CD4-positive, CD25-positive, alpha-beta regulatory T cell (primary cell): ENCODE data around the gene NME8. TPM values are rescaled to one million over a fixed set of nuclear protein-coding genes. Genes with fewer than 3 reads are reported as not detected.

ENCODE experiments used
- ATAC-seq, 2 donors: fragments of 150-1000 bp; cut with Tn5 transposase; one replicate each; pipeline ENCODE4 v1.10.0; 2021; ENCODE audit warnings: low read depth in 2 of 2, moderate number of reproducible peaks in 2 of 2, moderate library complexity in 1 of 2
- DNase-seq, 3 donors: peaks; one replicate each; pipeline versions ENCODE4 v3.0.0 to v3.0.0-alpha.2; 2012 to 2022; ENCODE audit warnings: mixed read lengths in 1 of 3
- H3K27ac ChIP-seq: one replicate; pipeline ENCODE4 v1.7.0; 2013; ENCODE audit warnings: mild to moderate bottlenecking, low read length; ENCODE audit not compliant: insufficient read depth, poor library complexity, severe bottlenecking
- H3K27me3 ChIP-seq: one replicate; pipeline ENCODE4 v1.7.0; 2013; ENCODE audit warnings: low read length; ENCODE audit not compliant: control insufficient read depth, insufficient read depth
- H3K36me3 ChIP-seq: one replicate; pipeline ENCODE4 v1.7.0; 2013; ENCODE audit warnings: mild to moderate bottlenecking, low read length, moderate library complexity; ENCODE audit not compliant: control insufficient read depth, insufficient read depth
- H3K4me1 ChIP-seq: 2 replicates; pipeline ENCODE4 v1.7.0; 2013; ENCODE audit warnings: mild to moderate bottlenecking, low read length; ENCODE audit not compliant: insufficient read depth, control insufficient read depth, poor library complexity, severe bottlenecking
- H3K4me3 ChIP-seq: one replicate; pipeline ENCODE4 v1.7.0; 2013; ENCODE audit warnings: low read depth, mild to moderate bottlenecking, low read length, moderate library complexity
- H3K9me3 ChIP-seq, 2 experiments: 1 replicate in 1 of 2; 2 replicates in 1 of 2; pipeline ENCODE4 v1.7.0; 2013; ENCODE audit warnings: low read length in 2 of 2, mild to moderate bottlenecking in 1 of 2, moderate library complexity in 1 of 2; ENCODE audit not compliant: control insufficient read depth in 2 of 2
- H3K27ac Mint-ChIP-seq, 3 donors: one replicate each; pipeline ENCODE4 v1.8.0; 2020 to 2022; ENCODE audit warnings: mild to moderate bottlenecking in 3 of 3, mixed read lengths in 3 of 3, moderate library complexity in 2 of 3
- H3K27me3 Mint-ChIP-seq: one replicate; pipeline ENCODE4 v1.8.0; 2022; ENCODE audit warnings: mild to moderate bottlenecking, mixed read lengths
- H3K36me3 Mint-ChIP-seq: one replicate; pipeline ENCODE4 v1.8.0; 2020; ENCODE audit warnings: mixed read lengths
- H3K4me1 Mint-ChIP-seq, 4 donors: one replicate each; pipeline ENCODE4 v1.8.0; 2020 to 2022; ENCODE audit warnings: mixed read lengths in 4 of 4, mild to moderate bottlenecking in 1 of 4
- H3K4me3 Mint-ChIP-seq, 4 donors: one replicate each; pipeline ENCODE4 v1.8.0; 2020 to 2022; ENCODE audit warnings: mild to moderate bottlenecking in 4 of 4, mixed read lengths in 4 of 4, moderate library complexity in 3 of 4
- H3K9me3 Mint-ChIP-seq, 7 donors: one replicate each; pipeline ENCODE4 v1.8.0; 2020 to 2022; ENCODE audit warnings: mixed read lengths in 7 of 7, mild to moderate bottlenecking in 3 of 7, moderate library complexity in 2 of 7
- polyA plus RNA-seq, 4 donors: library from polyadenylated mRNA; unstranded; fragments of 300-500 nt; fragmentation: Illumina TruSeq; gene quantifications; one replicate each; pipeline ENCODE4 v1.2.3, GENCODE V29; 2021
- total RNA-seq: library from RNA; stranded (reverse); gene quantifications from one replicate; pipeline ENCODE4 v1.2.3, GENCODE V29; 2022

Gene NME8
- total and polyA plus RNA-seq, 5 donors from 2014 or later, result not detected

GRCh38 chr7:37901236-37901827, 52.9 kb downstream of the NME8 start:
- H3K27ac Mint-ChIP-seq, result no peak overlapping the region
- H3K36me3 Mint-ChIP-seq, result no peaks in the 10 kb centered on the region
- H3K9me3 Mint-ChIP-seq, result peaks cover 0 to 4% (median 0%) of the 10 kb centered on the region in 7 donors
- Histone ChIP-seq H3K4me1 (no peaks in the 10 kb centered on the region), H3K4me3 (no peak overlapping the region), H3K27me3 (no peaks in the 10 kb centered on the region), H3K9me3 (no peaks in the 10 kb centered on the region), H3K36me3 (no peaks in the 10 kb centered on the region), H3K27ac (no peak overlapping the region)
- H3K4me1 Mint-ChIP-seq, result no peaks in the 10 kb centered on the region
- H3K27me3 Mint-ChIP-seq, result peaks cover 10% of the 10 kb centered on the region
- no peak overlapping the region for H3K4me3 Mint-ChIP-seq
- peak in 1 of 3 donors; percentile 11 for DNase-seq
- ATAC-seq, result no peak

- Mint-ChIP-seq H3K27ac (no peak overlapping the region), H3K36me3 (no peaks in the 10 kb centered on the region), H3K9me3 (peaks cover 0 to 4% (median 0%) of the 10 kb centered on the region in 7 donors), H3K27me3 (peaks cover 10% of the 10 kb centered on the region), H3K4me3 (no peak overlapping the region), H3K4me1 (no peaks in the 10 kb centered on the region)
- Histone ChIP-seq H3K27ac (no peak overlapping the region), H3K4me1 (no peaks in the 10 kb centered on the region), H3K27me3 (no peaks in the 10 kb centered on the region), H3K9me3 (no peaks in the 10 kb centered on the region), H3K4me3 (no peak overlapping the region), H3K36me3 (no peaks in the 10 kb centered on the region)
- no peak for ATAC-seq
- no peak for DNase-seq
Measured at GRCh38 chr7:37901890-37902524, 53.6 kb downstream of the NME8 start.

- H3K4me3 Mint-ChIP-seq, result no peak overlapping the region
- H3K36me3 ChIP-seq, result no peaks in the 10 kb centered on the region
- H3K27ac Mint-ChIP-seq, result no peak overlapping the region
- no peaks in the 10 kb centered on the region for H3K4me1 Mint-ChIP-seq
- H3K27me3 Mint-ChIP-seq, result peaks cover 12% of the 10 kb centered on the region
- no peak for DNase-seq
- ATAC-seq, result no peak
- H3K36me3 Mint-ChIP-seq, result no peaks in the 10 kb centered on the region
- H3K27me3 ChIP-seq, result peaks cover 2% of the 10 kb centered on the region
- H3K9me3 ChIP-seq, result no peaks in the 10 kb centered on the region
- H3K27ac ChIP-seq, result no peak overlapping the region
- peaks cover 0 to 2% (median 0%) of the 10 kb centered on the region in 7 donors for H3K9me3 Mint-ChIP-seq
- H3K4me3 ChIP-seq, result no peak overlapping the region
- H3K4me1 ChIP-seq, result no peaks in the 10 kb centered on the region
Measured at GRCh38 chr7:37908221-37908788, 59.9 kb downstream of the NME8 start.

- DNase-seq, result no peak
- Mint-ChIP-seq H3K27me3 (peaks cover 31% of the 10 kb centered on the region), H3K4me3 (no peak overlapping the region), H3K27ac (no peak overlapping the region), H3K4me1 (peaks cover 0 to 9% (median 5%) of the 10 kb centered on the region in 4 donors), H3K9me3 (no peaks in the 10 kb centered on the region), H3K36me3 (no peaks in the 10 kb centered on the region)
- H3K27me3 ChIP-seq, result peaks cover 13% of the 10 kb centered on the region
- no peak for ATAC-seq
- no peaks in the 10 kb centered on the region for H3K9me3 ChIP-seq
- no peaks in the 10 kb centered on the region for H3K36me3 ChIP-seq
- peaks cover 2% of the 10 kb centered on the region for H3K4me1 ChIP-seq
- H3K27ac ChIP-seq, result no peak overlapping the region
- H3K4me3 ChIP-seq, result no peak overlapping the region
Measured at GRCh38 chr7:37912756-37913155, 64.4 kb downstream of the NME8 start.

GRCh38 chr7:37915438-37915837, 67.0 kb downstream of the NME8 start:
- DNase-seq (no peak), ATAC-seq (no peak)
- Histone ChIP-seq H3K9me3 (no peaks in the 10 kb centered on the region), H3K4me3 (no peak overlapping the region), H3K4me1 (peaks cover 2% of the 10 kb centered on the region), H3K27ac (no peak overlapping the region), H3K36me3 (no peaks in the 10 kb centered on the region), H3K27me3 (peaks cover 15% of the 10 kb centered on the region)
- Mint-ChIP-seq H3K9me3 (no peaks in the 10 kb centered on the region), H3K36me3 (no peaks in the 10 kb centered on the region), H3K4me3 (no peak overlapping the region), H3K27ac (no peak overlapping the region), H3K27me3 (peaks cover 53% of the 10 kb centered on the region), H3K4me1 (peaks cover 0 to 16% (median 7%) of the 10 kb centered on the region in 4 donors)

GRCh38 chr7:37916017-37916672, 67.7 kb downstream of the NME8 start:
- Histone ChIP-seq H3K36me3 (no peaks in the 10 kb centered on the region), H3K4me1 (peaks cover 6% of the 10 kb centered on the region), H3K9me3 (no peaks in the 10 kb centered on the region), H3K4me3 (no peak overlapping the region), H3K27ac (no peak overlapping the region), H3K27me3 (peaks cover 15% of the 10 kb centered on the region)
- H3K4me1 Mint-ChIP-seq, result peaks cover 0 to 16% (median 8%) of the 10 kb centered on the region in 4 donors
- no peaks in the 10 kb centered on the region for H3K36me3 Mint-ChIP-seq
- H3K27ac Mint-ChIP-seq, result no peak overlapping the region
- no peak for DNase-seq
- no peak for ATAC-seq
- H3K4me3 Mint-ChIP-seq, result no peak overlapping the region
- H3K9me3 Mint-ChIP-seq, result no peaks in the 10 kb centered on the region
- peaks cover 53% of the 10 kb centered on the region for H3K27me3 Mint-ChIP-seq

- Mint-ChIP-seq H3K27me3 (peaks cover 57% of the 10 kb centered on the region), H3K4me1 (peaks cover 0 to 16% (median 8%) of the 10 kb centered on the region in 4 donors), H3K9me3 (peaks cover 0 to 4% (median 0%) of the 10 kb centered on the region in 7 donors), H3K36me3 (no peaks in the 10 kb centered on the region), H3K4me3 (peak within 1 kb of the TSS in 1 of 4 donors; percentile 46), H3K27ac (no peak within 1 kb of the TSS)
- ATAC-seq (no peak), DNase-seq (peak in 1 of 3 donors; percentile 4)
- Histone ChIP-seq H3K27ac (no peak within 1 kb of the TSS), H3K9me3 (no peaks in the 10 kb centered on the region), H3K36me3 (no peaks in the 10 kb centered on the region), H3K4me3 (no peak within 1 kb of the TSS), H3K27me3 (peaks cover 18% of the 10 kb centered on the region), H3K4me1 (peaks cover 6% of the 10 kb centered on the region)
Measured at GRCh38 chr7:37916673-37917660, 68.6 kb downstream of the NME8 start, which contains the start of gene SFRP4. Gene SFRP4, minus strand, starts transcription at chr7:37916817. Its CDS starts 280 bp downstream, at chr7:37916537.
